Parathyroid adenoma (tissue), 2 donors: ENCODE data around the gene GRID1.

Experiments used
- H2AFZ ChIP-seq: fragments of 300-600 bp; sonication (generic); one replicate; pipeline ENCODE4 v1.7.0; 2017; ENCODE audit warnings: antibody characterized with exemption, mild to moderate bottlenecking
- H3K27ac ChIP-seq: fragments of 300-600 bp; sonication (generic); one replicate; pipeline ENCODE4 v1.7.0; 2017
- H3K27me3 ChIP-seq: fragments of 300-600 bp; sonication (generic); one replicate; pipeline ENCODE4 v1.7.0; 2017; ENCODE audit warnings: low read length; ENCODE audit not compliant: control insufficient read depth, insufficient read depth
- H3K36me3 ChIP-seq: fragments of 300-600 bp; sonication (generic); one replicate; pipeline ENCODE4 v1.7.0; 2017; ENCODE audit warnings: low read length; ENCODE audit not compliant: control insufficient read depth, insufficient read depth
- H3K4me1 ChIP-seq: fragments of 300-600 bp; sonication (generic); one replicate; pipeline ENCODE4 v1.7.0; 2017; ENCODE audit warnings: control low read depth
- H3K4me2 ChIP-seq: fragments of 300-600 bp; sonication (generic); one replicate; pipeline ENCODE4 v1.7.0; 2017; ENCODE audit warnings: low read length
- H3K4me3 ChIP-seq: fragments of 300-600 bp; sonication (generic); one replicate; pipeline ENCODE4 v1.7.0; 2017; ENCODE audit warnings: low read depth, low read length
- H3K79me2 ChIP-seq: fragments of 300-600 bp; sonication (generic); one replicate; pipeline ENCODE4 v1.7.0; 2017; ENCODE audit warnings: control low read depth
- H3K9ac ChIP-seq: fragments of 300-600 bp; sonication (generic); one replicate; pipeline ENCODE4 v1.7.0; 2017; ENCODE audit warnings: mild to moderate bottlenecking
- H3K9me3 ChIP-seq: fragments of 300-600 bp; sonication (generic); one replicate; pipeline ENCODE4 v1.7.0; 2017; ENCODE audit warnings: low read length; ENCODE audit not compliant: control insufficient read depth
- TF ChIP-seq, protein P1 (sequence below): fragments of 300-600 bp; sonication (generic); IDR thresholded peaks from one replicate; pipeline ENCODE4 v1.7.0; 2017; ENCODE audit warnings: antibody characterized with exemption, mild to moderate bottlenecking
- donor health status: primary hyperparathyroidism.

Gene GRID1

GRCh38 chr10:86311906-86312305, 54.7 kb downstream of the GRID1 start:
- Histone ChIP-seq H3K27me3 (no peaks in the 10 kb centered on the region), H3K36me3 (no peaks in the 10 kb centered on the region), H2AFZ (no peak overlapping the region), H3K27ac (no peak overlapping the region), H3K79me2 (no peaks in the 10 kb centered on the region), H3K9ac (no peak overlapping the region), H3K9me3 (no peaks in the 10 kb centered on the region), H3K4me3 (no peak overlapping the region), H3K4me1 (peaks cover 21% of the 10 kb centered on the region), H3K4me2 (no peak overlapping the region)
- TF ChIP-seq, protein P1, sequence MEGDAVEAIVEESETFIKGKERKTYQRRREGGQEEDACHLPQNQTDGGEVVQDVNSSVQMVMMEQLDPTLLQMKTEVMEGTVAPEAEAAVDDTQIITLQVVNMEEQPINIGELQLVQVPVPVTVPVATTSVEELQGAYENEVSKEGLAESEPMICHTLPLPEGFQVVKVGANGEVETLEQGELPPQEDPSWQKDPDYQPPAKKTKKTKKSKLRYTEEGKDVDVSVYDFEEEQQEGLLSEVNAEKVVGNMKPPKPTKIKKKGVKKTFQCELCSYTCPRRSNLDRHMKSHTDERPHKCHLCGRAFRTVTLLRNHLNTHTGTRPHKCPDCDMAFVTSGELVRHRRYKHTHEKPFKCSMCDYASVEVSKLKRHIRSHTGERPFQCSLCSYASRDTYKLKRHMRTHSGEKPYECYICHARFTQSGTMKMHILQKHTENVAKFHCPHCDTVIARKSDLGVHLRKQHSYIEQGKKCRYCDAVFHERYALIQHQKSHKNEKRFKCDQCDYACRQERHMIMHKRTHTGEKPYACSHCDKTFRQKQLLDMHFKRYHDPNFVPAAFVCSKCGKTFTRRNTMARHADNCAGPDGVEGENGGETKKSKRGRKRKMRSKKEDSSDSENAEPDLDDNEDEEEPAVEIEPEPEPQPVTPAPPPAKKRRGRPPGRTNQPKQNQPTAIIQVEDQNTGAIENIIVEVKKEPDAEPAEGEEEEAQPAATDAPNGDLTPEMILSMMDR: no peak

DNA sequence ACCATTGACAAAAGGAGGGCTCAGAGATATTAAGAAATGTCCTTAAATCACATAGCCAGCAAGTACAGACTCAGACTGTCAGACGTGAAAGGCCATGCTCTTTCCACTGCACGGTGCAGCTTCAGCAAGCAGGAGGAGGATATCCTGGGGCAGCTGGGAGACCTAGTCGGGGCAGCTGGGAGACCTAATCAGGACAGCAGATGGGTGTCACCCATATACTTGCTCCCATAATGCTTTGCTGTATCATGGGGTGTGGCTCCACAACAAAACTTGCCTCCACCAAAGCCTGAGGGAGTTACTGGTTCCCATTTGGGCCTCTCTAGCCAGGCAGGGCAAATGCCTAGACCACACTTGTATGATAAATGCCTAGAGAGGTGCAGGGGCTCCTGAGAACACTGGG, 55.4 kb downstream of the GRID1 start:
- Histone ChIP-seq H2AFZ (no peak overlapping the region), H3K4me1 (peaks cover 21% of the 10 kb centered on the region), H3K79me2 (no peaks in the 10 kb centered on the region), H3K36me3 (no peaks in the 10 kb centered on the region), H3K4me2 (no peak overlapping the region), H3K9me3 (no peaks in the 10 kb centered on the region), H3K27me3 (no peaks in the 10 kb centered on the region), H3K4me3 (no peak overlapping the region), H3K9ac (no peak overlapping the region), H3K27ac (no peak overlapping the region)
- TF ChIP-seq, protein P1: no peak

GRCh38 chr10:86310702-86311101, 55.9 kb downstream of the GRID1 start:
- no peak overlapping the region for H3K9ac ChIP-seq
- no peaks in the 10 kb centered on the region for H3K79me2 ChIP-seq
- no peak overlapping the region for H2AFZ ChIP-seq
- no peak overlapping the region for H3K4me3 ChIP-seq
- H3K9me3 ChIP-seq: no peaks in the 10 kb centered on the region
- TF ChIP-seq, protein P1: no peak
- no peak overlapping the region for H3K27ac ChIP-seq
- H3K4me1 ChIP-seq: peaks cover 21% of the 10 kb centered on the region
- no peak overlapping the region for H3K4me2 ChIP-seq
- H3K36me3 ChIP-seq: no peaks in the 10 kb centered on the region
- no peaks in the 10 kb centered on the region for H3K27me3 ChIP-seq

- H3K9ac ChIP-seq: no peak overlapping the region
- no peak overlapping the region for H3K4me2 ChIP-seq
- H2AFZ ChIP-seq: no peak overlapping the region
- TF ChIP-seq, protein P1: no peak
- no peak overlapping the region for H3K4me3 ChIP-seq
- no peaks in the 10 kb centered on the region for H3K9me3 ChIP-seq
- no peaks in the 10 kb centered on the region for H3K27me3 ChIP-seq
- peaks cover 21% of the 10 kb centered on the region for H3K4me1 ChIP-seq
- no peak overlapping the region for H3K27ac ChIP-seq
- no peaks in the 10 kb centered on the region for H3K36me3 ChIP-seq
- H3K79me2 ChIP-seq: no peaks in the 10 kb centered on the region
These were observed 56.3 kb downstream of the GRID1 start for GRCh38 chr10:86310291-86310690.

DNA sequence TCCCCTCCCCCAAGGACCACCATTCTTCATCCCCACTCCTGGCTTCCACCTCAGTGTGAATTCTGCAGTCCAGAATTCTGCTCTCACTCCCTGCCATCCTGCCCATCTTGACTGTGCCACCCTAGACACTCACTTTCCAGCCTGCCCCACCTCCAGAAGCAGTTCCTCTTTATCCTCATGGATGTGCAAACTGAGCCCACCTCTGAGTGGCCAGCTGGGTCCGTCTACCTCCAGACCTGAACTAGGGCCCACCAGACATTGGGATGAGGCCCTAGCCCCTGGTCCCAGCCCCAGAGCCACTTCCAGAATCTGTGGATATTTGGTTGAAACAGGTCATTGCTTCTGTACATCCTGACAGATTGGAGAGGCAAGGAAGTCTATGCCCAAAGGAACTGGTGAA, 58.5 kb downstream of the GRID1 start:
- TF ChIP-seq, protein P1: no peak
- H3K36me3 ChIP-seq: no peaks in the 10 kb centered on the region
- H3K27me3 ChIP-seq: no peaks in the 10 kb centered on the region
- H3K9me3 ChIP-seq: no peaks in the 10 kb centered on the region
- H3K4me2 ChIP-seq: no peak overlapping the region
- H3K4me3 ChIP-seq: no peak overlapping the region
- H2AFZ ChIP-seq: no peak overlapping the region
- H3K4me1 ChIP-seq: peaks cover 16% of the 10 kb centered on the region
- no peaks in the 10 kb centered on the region for H3K79me2 ChIP-seq
- H3K27ac ChIP-seq: no peak overlapping the region
- no peak overlapping the region for H3K9ac ChIP-seq
